ENCODE results near the gene LYPD6B. TPM values are rescaled to one million over a fixed set of nuclear protein-coding genes. Genes with fewer than 3 reads are reported as not detected.

Gene LYPD6B
- total RNA-seq, 1 donor from 2014 or later = 27.2 TPM

DNA sequence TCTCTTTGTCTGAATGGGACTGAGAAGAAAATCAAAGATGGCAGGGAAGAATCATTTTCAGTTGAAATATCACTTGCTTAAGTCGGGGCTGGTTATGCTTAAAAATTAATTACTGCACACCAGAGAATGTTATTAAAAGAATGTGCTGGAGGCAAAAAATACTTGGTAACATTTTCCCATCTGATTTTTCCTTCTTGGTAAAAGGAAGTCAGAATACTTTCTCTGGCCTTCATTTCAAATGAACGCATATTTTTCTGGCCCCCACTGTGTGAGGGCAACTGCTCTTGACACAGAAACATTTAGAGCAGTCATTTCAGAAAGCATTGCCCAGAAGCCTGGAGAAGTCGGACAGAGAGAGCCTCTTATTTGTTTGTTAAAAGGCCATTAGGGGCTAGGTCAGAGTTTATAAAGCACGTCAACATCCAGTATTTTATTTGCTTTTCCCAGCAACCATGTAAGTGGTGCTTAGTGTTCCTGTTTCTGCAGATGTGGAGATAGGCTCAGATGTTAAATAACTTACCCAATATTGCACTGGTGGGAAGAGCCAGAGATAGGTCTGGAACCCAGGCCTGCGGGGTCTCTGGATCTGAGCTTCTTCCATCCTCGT, 32.9 kb upstream of the LYPD6B start:
- no peaks in the 10 kb centered on the region for H3K36me3 Mint-ChIP-seq
- TF ChIP-seq, protein P1, sequence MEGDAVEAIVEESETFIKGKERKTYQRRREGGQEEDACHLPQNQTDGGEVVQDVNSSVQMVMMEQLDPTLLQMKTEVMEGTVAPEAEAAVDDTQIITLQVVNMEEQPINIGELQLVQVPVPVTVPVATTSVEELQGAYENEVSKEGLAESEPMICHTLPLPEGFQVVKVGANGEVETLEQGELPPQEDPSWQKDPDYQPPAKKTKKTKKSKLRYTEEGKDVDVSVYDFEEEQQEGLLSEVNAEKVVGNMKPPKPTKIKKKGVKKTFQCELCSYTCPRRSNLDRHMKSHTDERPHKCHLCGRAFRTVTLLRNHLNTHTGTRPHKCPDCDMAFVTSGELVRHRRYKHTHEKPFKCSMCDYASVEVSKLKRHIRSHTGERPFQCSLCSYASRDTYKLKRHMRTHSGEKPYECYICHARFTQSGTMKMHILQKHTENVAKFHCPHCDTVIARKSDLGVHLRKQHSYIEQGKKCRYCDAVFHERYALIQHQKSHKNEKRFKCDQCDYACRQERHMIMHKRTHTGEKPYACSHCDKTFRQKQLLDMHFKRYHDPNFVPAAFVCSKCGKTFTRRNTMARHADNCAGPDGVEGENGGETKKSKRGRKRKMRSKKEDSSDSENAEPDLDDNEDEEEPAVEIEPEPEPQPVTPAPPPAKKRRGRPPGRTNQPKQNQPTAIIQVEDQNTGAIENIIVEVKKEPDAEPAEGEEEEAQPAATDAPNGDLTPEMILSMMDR (IDR thresholded peaks at IDR 0.05; ENCODE audit: unreplicated experiment) = no peak
- H3K4me1 Mint-ChIP-seq = peaks cover 42% of the 10 kb centered on the region
- no peaks in the 10 kb centered on the region for H3K9me3 Mint-ChIP-seq
- no peak for DNase-seq (ENCODE audit: low spot score in 2 of 2, unreplicated experiment in 2 of 2)
- peak overlapping the region; percentile 13 for H3K27ac Mint-ChIP-seq
- no peak overlapping the region for H3K4me3 Mint-ChIP-seq
- H3K27me3 Mint-ChIP-seq (ENCODE audit: low read depth) = no peaks in the 10 kb centered on the region

DNA sequence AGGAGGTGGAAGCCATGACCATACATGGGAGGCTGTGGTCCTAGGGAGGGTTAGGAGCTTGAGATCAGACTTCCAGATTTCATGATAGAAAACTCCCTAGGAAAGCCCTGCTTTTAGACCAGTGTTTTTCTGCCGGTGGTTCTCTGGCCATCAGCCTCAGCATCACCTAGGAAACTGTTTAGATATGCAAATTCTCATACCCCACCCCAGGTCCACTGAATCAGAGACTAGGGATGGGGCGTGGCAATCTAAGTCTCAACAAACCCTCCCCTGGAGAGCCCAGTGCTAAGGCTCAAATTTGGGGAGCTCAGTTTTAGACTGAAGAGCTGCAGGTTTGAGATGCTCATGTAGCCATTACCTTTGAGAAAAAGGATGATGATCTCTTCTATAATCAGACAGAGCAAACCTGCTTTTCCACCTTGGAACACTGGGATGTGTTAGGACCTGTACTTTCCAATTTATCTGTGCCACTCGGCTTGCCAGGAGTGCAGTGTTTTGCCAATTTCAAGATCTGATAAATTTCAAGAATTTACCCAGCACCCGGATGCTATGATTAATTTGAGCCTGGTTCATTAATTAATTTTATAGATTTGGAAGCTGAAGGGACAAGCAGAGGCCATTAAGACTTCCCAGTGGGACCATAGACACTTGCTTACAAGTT, 31.5 kb upstream of the LYPD6B start:
- Mint-ChIP-seq H3K27me3 (ENCODE audit: low read depth) (no peaks in the 10 kb centered on the region), H3K4me1 (peaks cover 40% of the 10 kb centered on the region), H3K27ac (peak overlapping the region; percentile 62), H3K4me3 (no peak overlapping the region), H3K9me3 (no peaks in the 10 kb centered on the region), H3K36me3 (no peaks in the 10 kb centered on the region)
- no peak for DNase-seq (ENCODE audit: low spot score in 2 of 2, unreplicated experiment in 2 of 2)
- TF ChIP-seq, protein P1 (IDR thresholded peaks at IDR 0.05; ENCODE audit: unreplicated experiment) = no peak

DNA sequence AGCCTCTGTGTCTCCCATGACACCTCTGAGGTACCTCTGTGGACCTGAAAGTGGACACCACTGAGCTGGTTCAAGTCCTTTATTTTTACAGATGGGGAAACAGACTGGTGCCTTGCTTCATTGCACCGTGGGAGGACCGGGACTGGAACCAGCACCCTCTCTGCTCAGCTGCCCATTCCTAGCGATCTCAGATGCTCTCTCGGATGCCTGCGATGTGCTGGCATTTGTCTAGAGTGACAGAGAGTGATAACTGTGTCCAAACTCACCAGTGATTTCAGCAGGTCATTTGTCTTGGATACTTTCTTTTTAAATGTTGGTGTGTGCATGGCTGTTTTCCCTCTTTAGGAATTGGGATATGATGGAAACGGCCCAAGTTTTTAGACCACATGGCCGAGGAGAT, 30.1 kb upstream of the LYPD6B start:
- peaks cover 39% of the 10 kb centered on the region for H3K4me1 Mint-ChIP-seq
- TF ChIP-seq, protein P1 (IDR thresholded peaks at IDR 0.05; ENCODE audit: unreplicated experiment) = no peak
- no peak overlapping the region for H3K4me3 Mint-ChIP-seq
- no peak for DNase-seq (ENCODE audit: low spot score in 2 of 2, unreplicated experiment in 2 of 2)
- H3K36me3 Mint-ChIP-seq = no peaks in the 10 kb centered on the region
- no peaks in the 10 kb centered on the region for H3K9me3 Mint-ChIP-seq
- no peak overlapping the region for H3K27ac Mint-ChIP-seq
- H3K27me3 Mint-ChIP-seq (ENCODE audit: low read depth) = no peaks in the 10 kb centered on the region

DNA sequence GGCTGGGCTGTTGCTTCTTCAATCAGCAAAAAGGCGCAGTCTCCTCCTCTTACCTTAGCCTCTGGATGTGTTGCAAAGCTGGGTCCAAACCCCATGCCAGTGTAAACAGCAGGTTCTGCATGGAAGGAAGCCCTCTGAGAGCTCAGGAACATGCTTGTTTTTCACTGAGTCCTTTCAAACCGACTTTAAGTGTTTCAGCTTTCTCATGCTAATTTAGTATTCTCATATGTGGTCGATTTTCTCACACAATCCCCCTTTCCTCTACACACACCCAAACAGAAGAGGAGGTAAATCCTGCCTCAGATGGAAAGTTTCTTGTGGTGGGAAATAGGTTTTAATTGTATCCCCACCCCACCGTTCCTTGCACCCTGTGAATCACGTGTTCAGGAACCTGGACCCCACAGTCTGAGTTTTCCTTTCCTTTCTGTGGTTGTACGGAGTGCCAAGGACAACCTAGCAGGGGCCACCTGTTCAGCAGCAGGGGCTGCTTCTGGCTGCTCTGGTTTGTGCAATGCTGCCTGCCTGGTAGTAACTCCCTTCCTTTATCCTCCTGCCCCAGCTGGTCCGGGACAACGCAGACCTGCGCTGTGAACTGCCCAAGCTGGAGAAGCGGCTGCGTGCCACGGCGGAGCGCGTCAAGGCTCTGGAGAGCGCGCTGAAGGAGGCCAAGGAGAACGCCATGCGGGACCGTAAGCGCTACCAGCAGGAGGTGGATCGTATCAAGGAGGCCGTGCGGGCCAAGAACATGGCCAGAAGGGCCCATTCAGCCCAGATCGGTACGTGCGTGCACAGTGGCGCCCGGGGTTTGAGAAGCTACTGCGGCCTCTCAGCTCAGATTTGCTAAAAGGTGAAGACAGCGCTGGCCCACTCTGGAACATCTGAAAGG, 28.7 kb upstream of the LYPD6B start:
- DNase-seq (ENCODE audit: low spot score in 2 of 2, unreplicated experiment in 2 of 2) = no peak
- no peak overlapping the region for H3K4me3 Mint-ChIP-seq
- H3K27me3 Mint-ChIP-seq (ENCODE audit: low read depth) = no peaks in the 10 kb centered on the region
- H3K27ac Mint-ChIP-seq = no peak overlapping the region
- H3K36me3 Mint-ChIP-seq = no peaks in the 10 kb centered on the region
- TF ChIP-seq, protein P1 (IDR thresholded peaks at IDR 0.05; ENCODE audit: unreplicated experiment) = no peak
- H3K4me1 Mint-ChIP-seq = peaks cover 25% of the 10 kb centered on the region
- H3K9me3 Mint-ChIP-seq = no peaks in the 10 kb centered on the region

DNA sequence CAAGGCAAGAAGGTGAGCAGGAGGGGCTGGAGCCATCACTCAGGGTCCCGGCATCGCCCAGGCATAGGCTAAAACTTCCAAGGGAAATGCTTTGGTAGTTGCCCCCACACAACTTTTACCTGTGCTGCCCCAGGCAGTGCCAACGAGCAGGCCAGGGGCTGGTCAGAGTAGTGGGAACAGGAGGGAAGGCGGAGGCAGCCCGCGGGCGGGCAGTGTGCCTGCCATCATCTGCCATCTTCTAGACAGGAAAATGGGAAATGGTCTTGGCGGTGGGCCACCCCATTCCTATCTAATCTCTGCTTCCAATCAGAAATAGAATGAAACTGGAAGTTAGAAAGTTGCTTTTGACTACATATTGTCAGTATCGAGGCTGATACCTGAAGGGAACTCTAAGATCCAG, 26.0 kb upstream of the LYPD6B start:
- Mint-ChIP-seq H3K4me3 (no peak overlapping the region), H3K27ac (no peak overlapping the region), H3K9me3 (no peaks in the 10 kb centered on the region), H3K36me3 (no peaks in the 10 kb centered on the region), H3K27me3 (ENCODE audit: low read depth) (no peaks in the 10 kb centered on the region), H3K4me1 (peaks cover 22% of the 10 kb centered on the region)
- no peak for DNase-seq (ENCODE audit: low spot score in 2 of 2, unreplicated experiment in 2 of 2)
- TF ChIP-seq, protein P1 (IDR thresholded peaks at IDR 0.05; ENCODE audit: unreplicated experiment) = no peak
